Liver (tissue), 9 donors: ENCODE data around the gene KLF13. TPM values are rescaled to one million over a fixed set of nuclear protein-coding genes. Genes with fewer than 3 reads are reported as not detected.

Experiments used
- DNase-seq: peaks from one replicate; pipeline ENCODE4 v3.0.0-alpha.2; 2017; ENCODE audit warnings: low spot score
- H3K27ac ChIP-seq, 2 donors: one replicate each; pipeline ENCODE4 v1.7.0; 2013; ENCODE audit warnings: inconsistent platforms in 2 of 2, low read length in 2 of 2, control low read depth in 1 of 2, low read depth in 1 of 2, mild to moderate bottlenecking in 1 of 2
- H3K27me3 ChIP-seq, 4 donors: one replicate each; pipeline versions ENCODE4 v1.6.1 to v1.7.0; 2013; ENCODE audit warnings: low read length in 3 of 4, inconsistent platforms in 1 of 4, mild to moderate bottlenecking in 1 of 4, moderate library complexity in 1 of 4; ENCODE audit not compliant: control insufficient read depth in 4 of 4, insufficient read depth in 4 of 4
- H3K36me3 ChIP-seq, 4 donors: one replicate each; pipeline versions ENCODE4 v1.6.1 to v1.7.0; 2013; ENCODE audit warnings: low read length in 3 of 4, mild to moderate bottlenecking in 3 of 4, low read depth in 1 of 4, moderate library complexity in 1 of 4; ENCODE audit not compliant: control insufficient read depth in 4 of 4, insufficient read depth in 3 of 4
- H3K4me1 ChIP-seq, 4 donors: one replicate each; pipeline versions ENCODE4 v1.6.1 to v1.7.0; 2013; ENCODE audit warnings: low read length in 3 of 4, mild to moderate bottlenecking in 3 of 4, moderate library complexity in 1 of 4; ENCODE audit not compliant: control insufficient read depth in 4 of 4, insufficient read depth in 4 of 4
- H3K4me3 ChIP-seq, 3 donors: one replicate each; pipeline versions ENCODE4 v1.6.1 to v1.7.0; 2013; ENCODE audit warnings: low read length in 3 of 3, control low read depth in 1 of 3, low read depth in 1 of 3, mild to moderate bottlenecking in 1 of 3
- H3K9ac ChIP-seq, 2 donors: one replicate each; pipeline ENCODE4 v1.7.0; 2013; ENCODE audit warnings: low read length in 2 of 2, mild to moderate bottlenecking in 2 of 2, moderate library complexity in 2 of 2, control low read depth in 1 of 2, low read depth in 1 of 2
- H3K9me3 ChIP-seq, 4 donors: one replicate each; pipeline versions ENCODE4 v1.6.1 to v1.7.0; 2013; ENCODE audit warnings: low read length in 3 of 4; ENCODE audit not compliant: control insufficient read depth in 4 of 4
- ATF3 ChIP-seq: IDR thresholded peaks from 2 replicates; pipeline ENCODE4 v1.6.1; 2016; ENCODE audit warnings: antibody characterized with exemption
- CTCF ChIP-seq: fragments of 150-350 bp; IDR thresholded peaks from 2 replicates; pipeline ENCODE4 v1.5.1; 2017; ENCODE audit warnings: improper control_type of control experiment, low read depth, low read length; ENCODE audit not compliant: missing input control
- EGR1 ChIP-seq, 2 donors: IDR thresholded peaks; 2 replicates each; pipeline ENCODE4 v1.6.1; 2016 to 2018; ENCODE audit warnings: antibody characterized with exemption in 2 of 2, low read depth in 2 of 2
- FOXA1 ChIP-seq: IDR thresholded peaks from 2 replicates; pipeline ENCODE4 v1.6.1; 2016; ENCODE audit warnings: antibody characterized with exemption
- FOXA2 ChIP-seq: IDR thresholded peaks from 2 replicates; pipeline ENCODE4 v1.6.1; 2016; ENCODE audit warnings: antibody characterized with exemption
- GABPA ChIP-seq, 2 donors: IDR thresholded peaks in 1 of 2; conservative IDR thresholded peaks in 1 of 2; 2 replicates each; pipeline ENCODE4 v1.6.1; 2016; ENCODE audit warnings: antibody characterized with exemption in 2 of 2, mild to moderate bottlenecking in 1 of 2, moderate library complexity in 1 of 2
- HNF4A ChIP-seq, 2 donors: conservative IDR thresholded peaks; 2 replicates each; pipeline ENCODE4 v1.6.1; 2016; ENCODE audit warnings: antibody characterized with exemption in 2 of 2, mild to moderate bottlenecking in 2 of 2
- HNF4G ChIP-seq: IDR thresholded peaks from 2 replicates; pipeline ENCODE4 v1.6.1; 2016; ENCODE audit warnings: antibody characterized with exemption
- JUND ChIP-seq, 2 donors: IDR thresholded peaks; 2 replicates each; pipeline ENCODE4 v1.6.1; 2016; ENCODE audit warnings: antibody characterized with exemption in 2 of 2
- MAX ChIP-seq: IDR thresholded peaks from 2 replicates; pipeline ENCODE4 v1.6.1; 2016; ENCODE audit warnings: antibody characterized with exemption
- NR2F2 ChIP-seq: IDR thresholded peaks from 2 replicates; pipeline ENCODE4 v1.6.1; 2016; ENCODE audit warnings: antibody characterized with exemption
- RAD21 ChIP-seq, 2 donors: IDR thresholded peaks; 2 replicates each; pipeline ENCODE4 v1.6.1; 2016; ENCODE audit warnings: antibody characterized with exemption in 2 of 2, mild to moderate bottlenecking in 2 of 2
- REST ChIP-seq: IDR thresholded peaks from 2 replicates; pipeline ENCODE4 v1.6.1; 2016; ENCODE audit warnings: antibody characterized with exemption, mild to moderate bottlenecking
- RXRA ChIP-seq, 2 donors: IDR thresholded peaks; 2 replicates each; pipeline ENCODE4 v1.6.1; 2017 to 2018; ENCODE audit warnings: antibody characterized with exemption in 2 of 2, mild to moderate bottlenecking in 1 of 2
- SP1 ChIP-seq: IDR thresholded peaks from 2 replicates; pipeline ENCODE4 v1.6.1; 2018; ENCODE audit warnings: antibody characterized with exemption, mild to moderate bottlenecking
- TAF1 ChIP-seq: conservative IDR thresholded peaks from 2 replicates; pipeline ENCODE4 v1.6.1; 2016; ENCODE audit warnings: antibody characterized with exemption, mild to moderate bottlenecking
- YY1 ChIP-seq: IDR thresholded peaks from 2 replicates; pipeline ENCODE4 v1.6.1; 2016; ENCODE audit warnings: antibody characterized with exemption, mild to moderate bottlenecking
- ZBTB33 ChIP-seq: IDR thresholded peaks from 2 replicates; pipeline ENCODE4 v1.6.1; 2016; ENCODE audit warnings: antibody characterized with exemption
- WGBS: extraction: QIAGEN DNeasy Blood & Tissue Kit; methylation state at CpG from one replicate; pipeline ENCODE4 v1.1.7; 2013; 5-methylcytosine and 5-hydroxymethylcytosine counted together
- polyA plus RNA-seq, 2 donors: library from polyadenylated mRNA; stranded (reverse) in 1 of 2; unstranded in 1 of 2; fragments of 200-250 nt in 1 of 2; fragments of >200 nt in 1 of 2; fragmentation: Nextera tagmentation in 1 of 2; extraction: Ambion mirVana in 1 of 2; gene quantifications; one replicate each; pipeline versions ENCODE4 v1.2.1 to v1.2.3, GENCODE V29; 2013 to 2015
- total RNA-seq, 2 donors: library from RNA; depleted of rRNA; stranded (reverse); fragments of >200 nt; gene quantifications; one replicate each; pipeline ENCODE4 v1.2.3, GENCODE V29; 2014
- donor health status: healthy.
- donor health status: healthy.
- donor health status: healthy.
- donor health status: healthy.
- donor health status: healthy.

KLF13 gene
- total and polyA plus RNA-seq, 4 donors, result 17.4 to 77.1 (median 57.5) TPM

- H3K27ac ChIP-seq, result no peak overlapping the region
- no peak overlapping the region for H3K4me3 ChIP-seq
- peaks cover 0 to 16% (median 9%) of the 10 kb centered on the region in 4 donors for H3K4me1 ChIP-seq
- H3K36me3 ChIP-seq, result peaks cover 4 to 10% (median 8%) of the 10 kb centered on the region in 4 donors
- no peak overlapping the region for H3K9ac ChIP-seq
- no peaks in the 10 kb centered on the region for H3K27me3 ChIP-seq
- TF ChIP-seq JUND (IDR thresholded peaks at IDR 0.05) (no peak), RXRA (IDR thresholded peaks at IDR 0.05) (no peak), YY1 (no peak), REST (no peak), FOXA1 (no peak), NR2F2 (no peak), HNF4A (conservative IDR thresholded peaks at IDR 0.05) (no peak), HNF4G (no peak), FOXA2 (no peak), ZBTB33 (no peak), EGR1 (IDR thresholded peaks at IDR 0.05; ENCODE audit: low read depth in 2 of 2) (no peak), TAF1 (no peak), MAX (no peak), CTCF (no peak), RAD21 (IDR thresholded peaks at IDR 0.05) (no peak), SP1 (no peak), GABPA (IDR thresholded peaks at IDR 0.05 in 1 of 2, conservative IDR thresholded peaks at IDR 0.05 in 1 of 2) (no peak), ATF3 (no peak)
- 90% methylated on average over 11 of the region's 11 CpGs for WGBS
- no peak for DNase-seq
- H3K9me3 ChIP-seq, result no peaks in the 10 kb centered on the region
Observed at GRCh38 chr15:31376511-31376910, 49.9 kb downstream of the KLF13 start.
